Vagina (tissue), 2 donors: ENCODE data around the gene TLCD3A. TPM values are rescaled to one million over a fixed set of nuclear protein-coding genes. Genes with fewer than 3 reads are reported as not detected.

Experiments
- DNase-seq, 2 donors: peaks; one replicate each; pipeline ENCODE4 v3.0.0-alpha.2; 2017; ENCODE audit errors: extremely low spot score in 2 of 2
- H3K27ac ChIP-seq: fragments of 200-600 bp; sonication (generic); one replicate; pipeline ENCODE4 v1.5.1; 2019
- H3K27me3 ChIP-seq: fragments of 200-600 bp; sonication (generic); one replicate; pipeline ENCODE4 v1.5.1; 2019
- H3K36me3 ChIP-seq, 2 donors: fragments of 200-600 bp; sonication (generic); one replicate each; pipeline ENCODE4 v1.5.1; 2017 to 2019
- H3K4me1 ChIP-seq: fragments of 200-600 bp; sonication (generic); one replicate; pipeline ENCODE4 v1.5.1; 2019
- H3K4me3 ChIP-seq, 2 donors: fragments of 200-600 bp; sonication (generic); 1 replicate in 1 of 2; 2 replicates in 1 of 2; pipeline ENCODE4 v1.5.1; 2016 to 2019
- H3K9me3 ChIP-seq: fragments of 200-600 bp; sonication (generic); one replicate; pipeline ENCODE4 v1.5.1; 2019
- POLR2A ChIP-seq, 2 donors: fragments of 450-650 bp; IDR thresholded peaks; one replicate each; pipeline ENCODE4 v1.6.1; 2017; ENCODE audit warnings: antibody characterized with exemption in 2 of 2, mild to moderate bottlenecking in 2 of 2, moderate library complexity in 2 of 2
- POLR2AphosphoS5 ChIP-seq, 2 donors: sonication (generic); formaldehyde crosslinking; IDR thresholded peaks; one replicate each; pipeline ENCODE4 v1.9.0; 2017; ENCODE audit warnings: antibody characterized with exemption in 2 of 2, mild to moderate bottlenecking in 2 of 2, low read depth in 1 of 2; ENCODE audit not compliant: insufficient read depth in 1 of 2
- intact Hi-C: fragments of 100-400 bp; cut with DNase I; formaldehyde crosslinking; loops from one replicate; pipeline ENCODE4 v1.15.1; 2023
- total RNA-seq: library from RNA; depleted of rRNA; stranded (reverse); fragments of >200 nt; gene quantifications from one replicate; pipeline ENCODE4 v1.2.3, GENCODE V29; 2016
- TF ChIP-seq, protein P1 (sequence below), 3 experiments: fragments of 450-650 bp in 2 of 3; fragments of 200-600 bp in 1 of 3; sonication (generic) in 1 of 3; IDR thresholded peaks; one replicate each; pipeline ENCODE4 v1.5.1; 2017 to 2019; ENCODE audit warnings: antibody characterized with exemption in 3 of 3, mild to moderate bottlenecking in 2 of 3, moderate library complexity in 2 of 3

TLCD3A gene
- total RNA-seq, 1 donor from 2014 or later: 18.7 TPM

GRCh38 chr17:791829-792228 lies 59.4 kb downstream of the TLCD3A start:
- peak in 1 of 2 donors; percentile 81 for DNase-seq
- Histone ChIP-seq H3K27ac (peak overlapping the region; percentile 51), H3K27me3 (no peaks in the 10 kb centered on the region), H3K36me3 (peaks cover 0 to 33% of the 10 kb centered on the region in 2 donors), H3K4me3 (no peak overlapping the region), H3K9me3 (no peaks in the 10 kb centered on the region), H3K4me1 (peaks cover 42% of the 10 kb centered on the region)
- TF ChIP-seq, protein P1, sequence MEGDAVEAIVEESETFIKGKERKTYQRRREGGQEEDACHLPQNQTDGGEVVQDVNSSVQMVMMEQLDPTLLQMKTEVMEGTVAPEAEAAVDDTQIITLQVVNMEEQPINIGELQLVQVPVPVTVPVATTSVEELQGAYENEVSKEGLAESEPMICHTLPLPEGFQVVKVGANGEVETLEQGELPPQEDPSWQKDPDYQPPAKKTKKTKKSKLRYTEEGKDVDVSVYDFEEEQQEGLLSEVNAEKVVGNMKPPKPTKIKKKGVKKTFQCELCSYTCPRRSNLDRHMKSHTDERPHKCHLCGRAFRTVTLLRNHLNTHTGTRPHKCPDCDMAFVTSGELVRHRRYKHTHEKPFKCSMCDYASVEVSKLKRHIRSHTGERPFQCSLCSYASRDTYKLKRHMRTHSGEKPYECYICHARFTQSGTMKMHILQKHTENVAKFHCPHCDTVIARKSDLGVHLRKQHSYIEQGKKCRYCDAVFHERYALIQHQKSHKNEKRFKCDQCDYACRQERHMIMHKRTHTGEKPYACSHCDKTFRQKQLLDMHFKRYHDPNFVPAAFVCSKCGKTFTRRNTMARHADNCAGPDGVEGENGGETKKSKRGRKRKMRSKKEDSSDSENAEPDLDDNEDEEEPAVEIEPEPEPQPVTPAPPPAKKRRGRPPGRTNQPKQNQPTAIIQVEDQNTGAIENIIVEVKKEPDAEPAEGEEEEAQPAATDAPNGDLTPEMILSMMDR (IDR thresholded peaks at IDR 0.05): no peak
- TF ChIP-seq POLR2AphosphoS5 (IDR thresholded peaks at IDR 0.05; ENCODE audit: insufficient read depth in 1 of 2, low read depth in 1 of 2): peak in 1 of 2 donors; percentile 13
- no peak for TF ChIP-seq POLR2A (IDR thresholded peaks at IDR 0.05)
- intact Hi-C loops: loop anchor here (10.0 kb wide), 2 partner anchors 93 to 263 kb away; no protein-coding TSS in a partner anchor

DNA sequence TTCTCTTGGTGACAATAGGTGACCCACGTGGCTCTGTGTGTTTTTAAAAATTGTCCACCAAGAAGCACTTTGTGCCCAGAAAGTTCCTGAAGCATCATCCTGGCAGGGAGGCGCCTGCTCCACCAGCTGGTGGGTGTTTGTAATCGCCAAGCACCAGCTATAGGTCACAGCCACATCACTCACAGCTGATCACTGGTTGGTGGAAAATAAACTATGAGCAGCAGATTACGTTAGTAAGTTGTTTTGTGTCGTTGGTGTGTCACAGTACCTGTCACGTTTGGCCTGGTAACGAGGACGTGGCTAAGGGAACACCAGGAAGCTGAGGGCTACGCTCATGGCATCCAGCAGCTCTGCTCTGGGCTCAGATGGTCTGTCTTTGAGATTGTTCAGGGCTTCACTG lies 59.9 kb downstream of the TLCD3A start:
- Histone ChIP-seq H3K4me3 (no peak overlapping the region), H3K27ac (peak overlapping the region; percentile 51), H3K9me3 (no peaks in the 10 kb centered on the region), H3K27me3 (no peaks in the 10 kb centered on the region), H3K4me1 (peaks cover 42% of the 10 kb centered on the region), H3K36me3 (peaks cover 0 to 33% of the 10 kb centered on the region in 2 donors)
- peak in 1 of 2 donors; percentile 74 for DNase-seq
- intact Hi-C loops: loop anchor here (10.0 kb wide), 2 partner anchors 93 to 263 kb away; no protein-coding TSS in a partner anchor
- no peak for TF ChIP-seq POLR2AphosphoS5 (IDR thresholded peaks at IDR 0.05; ENCODE audit: insufficient read depth in 1 of 2, low read depth in 1 of 2)
- no peak for TF ChIP-seq POLR2A (IDR thresholded peaks at IDR 0.05)
- TF ChIP-seq, protein P1 (IDR thresholded peaks at IDR 0.05): no peak

Other genes starting within 250 kb of the TLCD3A start
- 44.0 TPM for gene VPS53, start 17.8 kb upstream of the TLCD3A start, total RNA-seq
- gene GEMIN4, start 19.7 kb downstream of the TLCD3A start, total RNA-seq: 22.3 TPM
- gene GLOD4, start 49.7 kb downstream of the TLCD3A start, total RNA-seq: 36.8 TPM
- 3.7 TPM for gene MRM3, start 49.8 kb downstream of the TLCD3A start, total RNA-seq
- 51.6 TPM for gene NXN, start 247.2 kb downstream of the TLCD3A start, total RNA-seq